Upper lobe of left lung (tissue), 6 donors: Measurements from ENCODE around the gene PELI3. TPM values are rescaled to one million over a fixed set of nuclear protein-coding genes. Genes with fewer than 3 reads are reported as not detected.
"Not testable (repeated sequence)": the region's sequence is repeated elsewhere in the genome, so short reads cannot be mapped to it uniquely, and the experiment has no call there.

ENCODE experiments used
- ATAC-seq, 2 donors: fragments of 200-7000 bp; cut with Tn5 transposase; one replicate each; pipeline ENCODE4 v1.9.1; 2022; ENCODE audit warnings: mild to moderate bottlenecking in 2 of 2, moderate library complexity in 2 of 2; ENCODE audit not compliant: low FRiP score in 2 of 2
- DNase-seq, 2 donors: peaks; one replicate each; pipeline ENCODE4 v3.0.0-alpha.2; 2019 to 2020
- H3K27ac ChIP-seq, 4 donors: fragments of 200-600 bp; sonication (generic); one replicate each; pipeline ENCODE4 v1.5.1; 2016 to 2019
- H3K27me3 ChIP-seq, 4 donors: fragments of 200-600 bp; sonication (generic); one replicate each; pipeline ENCODE4 v1.5.1; 2017 to 2019
- H3K36me3 ChIP-seq, 4 donors: fragments of 200-600 bp; sonication (generic); one replicate each; pipeline ENCODE4 v1.5.1; 2016 to 2019
- H3K4me1 ChIP-seq, 4 donors: fragments of 200-600 bp; sonication (generic); one replicate each; pipeline ENCODE4 v1.5.1; 2018 to 2019
- H3K4me3 ChIP-seq, 4 donors: fragments of 200-600 bp; sonication (generic); one replicate each; pipeline ENCODE4 v1.5.1; 2017 to 2019; ENCODE audit warnings: mild to moderate bottlenecking in 2 of 4, moderate library complexity in 1 of 4
- H3K9me3 ChIP-seq, 4 donors: fragments of 200-600 bp; sonication (generic); one replicate each; pipeline ENCODE4 v1.5.1; 2018 to 2019
- EP300 ChIP-seq, 4 donors: sonication (generic); formaldehyde crosslinking; IDR thresholded peaks; one replicate each; pipeline ENCODE4 v1.5.1; 2017; ENCODE audit warnings: antibody characterized with exemption in 4 of 4, control low read depth in 2 of 4
- POLR2A ChIP-seq, 4 donors: fragments of 450-650 bp; IDR thresholded peaks; one replicate each; pipeline ENCODE4 v1.5.1; 2016 to 2017; ENCODE audit warnings: antibody characterized with exemption in 4 of 4, mild to moderate bottlenecking in 2 of 4
- POLR2AphosphoS5 ChIP-seq, 2 donors: sonication (generic); formaldehyde crosslinking; IDR thresholded peaks; one replicate each; pipeline ENCODE4 v1.5.1; 2017; ENCODE audit warnings: antibody characterized with exemption in 2 of 2
- WGBS, 2 donors: methylation state at CpG; one replicate each; pipeline ENCODE4 v1.1.5; 2017 to 2018; 5-methylcytosine and 5-hydroxymethylcytosine counted together
- total RNA-seq, 6 donors: library from RNA; depleted of rRNA in 4 of 6; stranded (reverse); fragments of >200 nt in 4 of 6; gene quantifications; one replicate each; pipeline versions ENCODE4 v1.1.0 to v1.2.1, GENCODE V29; 2016 to 2021
- TF ChIP-seq, protein P1 (sequence below), 6 experiments: fragments of 450-650 bp in 4 of 6; fragments of 200-600 bp in 2 of 6; sonication (generic) in 2 of 6; IDR thresholded peaks; one replicate each; pipeline ENCODE4 v1.5.1; 2016 to 2019; ENCODE audit warnings: antibody characterized with exemption in 6 of 6
- donor health status: DM: no; HTN: no; CAD: no; lungs with moderate emphysema.
- donor health status: DM: no; HTN: yes; CAD: no; lungs with severe emphysema.

The PELI3 gene
- total RNA-seq, 6 donors from 2014 or later: 14.9 to 19.6 (median 16.9) TPM

DNA sequence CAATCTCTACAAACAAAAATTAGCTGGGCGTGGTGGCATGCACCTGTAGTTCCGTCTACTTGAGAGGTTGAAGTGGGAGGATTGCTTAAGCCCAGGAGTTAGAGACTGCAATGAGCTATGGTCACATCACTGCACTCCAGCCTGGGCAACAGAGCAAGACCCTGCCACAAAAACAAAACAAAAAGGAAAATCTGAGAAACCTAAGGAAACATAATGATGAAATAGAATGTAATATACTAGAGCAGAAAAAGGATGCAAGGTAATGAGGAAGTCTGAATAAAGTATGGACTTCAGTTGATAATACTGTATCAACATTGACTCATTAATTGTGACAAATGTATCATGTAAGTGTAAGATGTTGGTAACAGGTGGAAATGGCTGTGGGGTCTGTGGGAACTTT lies 37.8 kb upstream of the PELI3 start:
- WGBS, 2 donors: 82 to 85% methylated on average over 2 of the region's 2 CpGs
- no peak for TF ChIP-seq EP300 (IDR thresholded peaks at IDR 0.05)
- TF ChIP-seq, protein P1, sequence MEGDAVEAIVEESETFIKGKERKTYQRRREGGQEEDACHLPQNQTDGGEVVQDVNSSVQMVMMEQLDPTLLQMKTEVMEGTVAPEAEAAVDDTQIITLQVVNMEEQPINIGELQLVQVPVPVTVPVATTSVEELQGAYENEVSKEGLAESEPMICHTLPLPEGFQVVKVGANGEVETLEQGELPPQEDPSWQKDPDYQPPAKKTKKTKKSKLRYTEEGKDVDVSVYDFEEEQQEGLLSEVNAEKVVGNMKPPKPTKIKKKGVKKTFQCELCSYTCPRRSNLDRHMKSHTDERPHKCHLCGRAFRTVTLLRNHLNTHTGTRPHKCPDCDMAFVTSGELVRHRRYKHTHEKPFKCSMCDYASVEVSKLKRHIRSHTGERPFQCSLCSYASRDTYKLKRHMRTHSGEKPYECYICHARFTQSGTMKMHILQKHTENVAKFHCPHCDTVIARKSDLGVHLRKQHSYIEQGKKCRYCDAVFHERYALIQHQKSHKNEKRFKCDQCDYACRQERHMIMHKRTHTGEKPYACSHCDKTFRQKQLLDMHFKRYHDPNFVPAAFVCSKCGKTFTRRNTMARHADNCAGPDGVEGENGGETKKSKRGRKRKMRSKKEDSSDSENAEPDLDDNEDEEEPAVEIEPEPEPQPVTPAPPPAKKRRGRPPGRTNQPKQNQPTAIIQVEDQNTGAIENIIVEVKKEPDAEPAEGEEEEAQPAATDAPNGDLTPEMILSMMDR (IDR thresholded peaks at IDR 0.05): no peak
- TF ChIP-seq POLR2A (IDR thresholded peaks at IDR 0.05): no peak
- TF ChIP-seq POLR2AphosphoS5 (IDR thresholded peaks at IDR 0.05): no peak
- no peak for ATAC-seq

DNA sequence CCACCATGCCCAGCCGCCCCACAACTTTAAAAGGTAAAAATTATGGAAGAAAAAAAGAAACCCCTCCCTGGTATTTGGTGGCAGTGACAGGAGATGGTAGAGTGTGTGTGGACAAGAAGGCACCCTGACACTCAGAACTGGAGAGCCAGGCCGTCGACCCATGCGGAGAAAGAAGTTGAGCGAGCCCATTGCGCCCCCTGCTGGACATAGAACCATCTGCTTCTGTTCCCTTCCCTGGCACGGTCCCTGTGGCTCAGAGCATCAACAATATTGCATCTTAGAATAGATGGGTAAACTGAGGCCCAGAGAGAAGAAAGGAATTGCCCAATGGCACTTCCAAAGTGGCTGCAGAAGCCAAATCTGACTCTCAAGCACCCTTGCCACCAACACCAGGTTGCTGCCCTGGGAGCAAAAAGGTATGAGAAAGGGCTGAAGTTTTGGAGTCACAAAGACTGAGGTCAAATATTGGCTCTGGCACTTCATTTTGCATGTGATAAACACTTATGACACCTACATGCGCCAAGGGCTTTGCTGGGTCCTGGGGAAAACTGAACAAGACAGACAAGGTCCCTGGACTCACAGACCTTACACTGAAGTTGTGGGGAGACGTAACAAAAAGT lies 36.6 kb upstream of the PELI3 start:
- Histone ChIP-seq H3K9me3 (no peaks in the 10 kb centered on the region), H3K27ac (no peak overlapping the region), H3K4me3 (no peak overlapping the region), H3K36me3 (peaks cover 0 to 18% (median 5%) of the 10 kb centered on the region in 4 donors), H3K27me3 (no peaks in the 10 kb centered on the region), H3K4me1 (no peaks in the 10 kb centered on the region)
- 36% methylated on average over 9 of the region's 9 CpGs for WGBS, 2 donors
- TF ChIP-seq POLR2A (IDR thresholded peaks at IDR 0.05) (no peak), EP300 (IDR thresholded peaks at IDR 0.05) (no peak)
- TF ChIP-seq, protein P1 (IDR thresholded peaks at IDR 0.05): peak; percentile 60 to 74 (median 68)
- peak in 1 of 2 donors; percentile 61 for DNase-seq
- ATAC-seq: peak; percentile 78 to 85

More for the DNA sequence above, 37.8 kb upstream of the PELI3 start:
- H3K4me3 ChIP-seq: no peak overlapping the region
- no peak for DNase-seq
- no peaks in the 10 kb centered on the region for H3K9me3 ChIP-seq
- H3K27me3 ChIP-seq: no peaks in the 10 kb centered on the region
- H3K36me3 ChIP-seq: peaks cover 0 to 10% (median 3%) of the 10 kb centered on the region in 4 donors
- H3K27ac ChIP-seq: no peak overlapping the region
- no peaks in the 10 kb centered on the region for H3K4me1 ChIP-seq

DNA sequence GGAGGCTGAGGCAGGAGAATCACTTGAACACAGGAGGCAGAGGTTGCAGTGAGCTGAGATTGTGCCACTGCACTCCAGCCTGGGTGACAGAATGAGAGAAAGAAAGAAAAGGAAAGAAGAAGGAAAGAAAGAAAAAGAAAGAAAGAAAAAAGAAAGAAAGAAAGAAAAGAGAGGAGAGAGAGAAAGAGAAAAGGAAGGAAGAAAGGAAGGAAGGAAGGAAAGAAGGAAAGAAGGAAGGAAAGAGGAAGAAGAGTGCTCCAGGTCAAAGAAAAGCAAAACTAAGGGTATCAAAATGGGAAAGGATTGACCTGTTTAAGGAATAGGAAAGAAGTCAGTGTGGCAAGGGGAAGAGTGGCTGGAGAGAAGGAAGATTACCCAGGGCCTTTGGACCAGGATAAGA lies 35.4 kb upstream of the PELI3 start:
- not testable (repeated sequence) for H3K4me3 ChIP-seq, H3K4me1 ChIP-seq, DNase-seq, H3K27ac ChIP-seq, H3K9me3 ChIP-seq, H3K27me3 ChIP-seq, ATAC-seq
- peaks cover 4 to 30% (median 17%) of the 10 kb centered on the region in 4 donors for H3K36me3 ChIP-seq

DNA sequence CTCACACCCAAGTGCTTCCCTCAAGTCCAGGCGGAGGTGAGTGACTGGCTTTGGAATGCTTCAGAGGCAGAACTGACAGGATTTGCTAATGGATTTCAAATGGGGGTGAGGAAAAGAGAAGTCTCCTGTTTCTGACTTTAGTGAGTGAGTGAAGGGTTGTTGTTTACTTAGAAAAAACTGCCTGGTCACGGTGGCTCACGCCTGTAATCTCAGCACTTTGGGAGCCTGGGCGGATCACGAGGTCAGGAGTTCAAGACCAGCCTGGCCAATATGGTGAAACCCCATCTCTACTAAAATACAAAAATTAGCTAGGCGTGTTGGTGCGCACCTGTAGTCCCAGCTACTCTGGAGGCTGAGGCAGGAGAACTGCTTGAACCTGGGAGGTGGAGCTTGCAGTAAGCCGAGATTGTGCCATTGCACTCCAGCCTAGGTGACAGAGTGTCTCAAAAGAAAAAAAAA lies 34.8 kb upstream of the PELI3 start:
- not testable (repeated sequence) for DNase-seq, H3K4me3 ChIP-seq, ATAC-seq, H3K4me1 ChIP-seq, H3K9me3 ChIP-seq, H3K27ac ChIP-seq, H3K27me3 ChIP-seq
- 85% methylated on average over 8 of the region's 8 CpGs for WGBS, 2 donors
- H3K36me3 ChIP-seq: peaks cover 4 to 36% (median 19%) of the 10 kb centered on the region in 4 donors

DNA sequence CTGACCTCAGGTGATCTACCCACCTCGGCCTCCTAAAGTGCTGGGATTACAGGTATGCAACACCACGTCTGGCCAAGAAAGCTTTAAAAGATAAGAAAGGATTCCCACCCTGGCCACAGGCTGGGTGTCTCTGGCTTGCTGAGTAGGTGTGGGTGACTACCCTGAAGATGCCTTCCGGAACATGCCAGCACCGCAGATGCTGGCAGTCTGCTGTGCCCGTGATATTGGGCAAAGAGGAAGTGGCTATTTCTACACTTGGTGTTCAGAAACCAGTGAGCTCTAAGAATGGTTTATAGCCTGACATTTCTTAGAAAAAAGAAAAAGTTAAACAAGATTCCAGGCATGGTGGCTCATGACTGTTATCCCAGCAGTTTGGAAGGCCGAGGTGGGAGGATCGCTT lies 34.1 kb upstream of the PELI3 start:
- DNase-seq (no peak), ATAC-seq (no peak)
- Histone ChIP-seq H3K4me1 (peaks cover 0 to under 1% (median 0%) of the 10 kb centered on the region in 4 donors), H3K27ac (no peak overlapping the region), H3K9me3 (no peaks in the 10 kb centered on the region), H3K4me3 (no peak overlapping the region), H3K27me3 (no peaks in the 10 kb centered on the region), H3K36me3 (peaks cover 4 to 39% (median 20%) of the 10 kb centered on the region in 4 donors)
- 78 to 79% methylated on average over 7 of the region's 7 CpGs for WGBS, 2 donors
- no peak for TF ChIP-seq POLR2A (IDR thresholded peaks at IDR 0.05)

- Histone ChIP-seq H3K27me3 (no peaks in the 10 kb centered on the region), H3K36me3 (peaks cover 4 to 37% (median 20%) of the 10 kb centered on the region in 4 donors), H3K9me3 (peaks cover 0 to 3% (median 0%) of the 10 kb centered on the region in 4 donors), H3K27ac (peak overlapping the region; percentile 73 to 91 (median 88)), H3K4me3 (peak overlapping the region; percentile 80 to 96 (median 85)), H3K4me1 (peaks cover 6 to 9% (median 7%) of the 10 kb centered on the region in 4 donors)
- 6 to 9% methylated on average over 11 to 12 of the region's 12 CpGs for WGBS, 2 donors
- DNase-seq: no peak
- TF ChIP-seq, protein P1 (IDR thresholded peaks at IDR 0.05): no peak
- TF ChIP-seq POLR2A (IDR thresholded peaks at IDR 0.05) (no peak), EP300 (IDR thresholded peaks at IDR 0.05) (no peak), POLR2AphosphoS5 (IDR thresholded peaks at IDR 0.05) (no peak)
- ATAC-seq: no peak
Measured at GRCh38 chr11:66437979-66438503, 28.7 kb upstream of the PELI3 start.
